Activated CD4-positive, CD25-positive, alpha-beta regulatory T cell treated with anti-CD3 and anti-CD28 coated beads, Interleukin-2, amount 50 U/mL, for 16 hours (primary cell): ENCODE results near the gene TAB2.
"Not testable (repeated sequence)": the region's sequence is repeated elsewhere in the genome, so short reads cannot be mapped to it uniquely, and the experiment has no call there.

ENCODE experiments used
- DNase-seq: peaks from one replicate; pipeline ENCODE4 v3.0.0-alpha.2; 2020; ENCODE audit warnings: low read depth, low spot score

Gene TAB2

GRCh38 chr6:149443411-149444181 lies 126.1 kb downstream of the TAB2 start:
- DNase-seq, result no peak

GRCh38 chr6:149444360-149445094 lies 127.0 kb downstream of the TAB2 start:
- not testable (repeated sequence) for DNase-seq

DNA sequence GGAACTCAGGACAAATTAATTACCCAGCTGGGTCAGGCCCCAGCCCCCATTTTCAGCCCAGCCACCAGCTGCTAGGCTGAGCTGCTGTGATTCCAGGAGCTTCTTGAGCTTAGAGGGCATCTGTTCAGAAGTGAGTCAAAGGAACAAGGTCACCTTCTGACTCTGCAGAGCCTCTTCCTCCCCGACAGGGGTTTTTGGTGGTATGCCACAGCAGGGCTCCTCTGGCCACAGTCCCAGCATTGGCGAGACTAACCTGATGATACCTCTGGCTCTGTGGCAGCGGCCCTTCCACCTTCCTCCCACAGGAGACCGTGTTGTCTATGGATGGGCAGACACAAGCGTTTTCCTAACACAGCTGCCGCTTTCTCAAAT lies 127.6 kb downstream of the TAB2 start:
- no peak for DNase-seq

GRCh38 chr6:149445573-149445972 lies 128.1 kb downstream of the TAB2 start:
- DNase-seq, result no peak

DNA sequence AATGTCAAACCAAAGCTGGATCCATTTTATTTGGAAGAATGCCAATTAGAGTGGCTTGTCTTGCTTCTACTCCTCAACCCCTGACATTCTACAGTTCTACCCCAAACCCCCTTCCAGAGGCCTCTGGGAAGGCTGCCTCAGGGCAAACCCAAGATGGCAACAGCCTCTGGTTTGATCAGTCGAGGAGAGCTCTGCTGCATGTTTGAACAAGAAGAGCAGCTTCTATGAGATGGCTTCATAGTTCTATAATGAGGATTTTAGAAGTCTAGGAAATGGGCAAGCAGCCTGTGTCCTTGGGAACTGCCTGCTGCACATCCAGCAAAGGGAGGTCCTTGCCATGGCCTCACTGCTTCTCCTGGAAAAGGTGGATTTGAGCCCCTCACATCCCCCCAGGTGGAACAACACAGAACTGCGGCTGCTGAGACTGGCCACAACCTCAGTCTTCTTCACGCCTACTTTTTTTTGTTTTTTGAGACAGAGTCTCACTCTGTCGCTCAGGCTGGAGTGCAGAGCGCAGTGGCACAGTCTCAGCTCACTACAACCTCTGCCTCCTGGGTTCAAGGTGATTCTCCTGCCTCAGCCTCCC lies 129.4 kb downstream of the TAB2 start:
- DNase-seq, result no peak

GRCh38 chr6:149448821-149449453 lies 131.4 kb downstream of the TAB2 start:
- no peak for DNase-seq

DNA sequence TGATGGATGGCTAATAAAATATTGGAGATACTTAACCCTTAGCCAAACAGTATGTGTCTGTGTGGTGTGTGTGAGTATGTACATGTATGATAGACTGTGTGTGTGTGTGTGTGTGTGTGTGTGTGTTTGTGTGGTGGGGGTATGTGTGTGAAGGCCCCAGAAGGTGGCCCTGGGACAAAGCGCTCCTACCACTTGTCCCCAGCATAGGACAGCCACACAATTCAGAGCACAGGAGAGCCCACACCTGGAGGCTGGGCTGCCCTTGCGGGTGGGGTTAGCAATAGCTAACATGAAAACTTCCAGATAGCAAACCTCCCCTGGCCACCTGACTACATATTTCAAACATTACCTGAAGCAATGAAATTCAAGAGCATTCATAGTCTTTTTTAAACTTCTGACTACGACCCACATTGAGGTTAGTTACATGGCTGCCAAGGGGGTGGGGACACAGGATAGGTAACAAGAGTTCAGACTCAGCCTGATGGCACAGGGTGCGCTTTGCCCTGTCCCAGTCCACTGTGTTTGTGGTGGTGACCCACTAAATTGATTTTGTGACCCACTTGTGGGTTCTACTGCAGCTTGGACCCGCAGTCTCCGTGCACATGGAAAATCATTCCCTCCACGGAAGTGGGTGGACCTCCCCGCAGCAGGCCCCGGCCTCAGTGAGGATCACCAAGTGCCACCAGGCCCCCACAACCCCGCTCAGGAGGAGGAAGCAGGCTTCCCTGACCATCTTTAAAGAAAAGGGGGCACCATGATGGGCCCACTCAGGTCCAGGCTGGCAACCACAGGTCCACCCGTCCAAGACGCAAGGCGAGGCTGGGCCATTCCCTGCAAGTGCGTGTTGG lies 132.5 kb downstream of the TAB2 start:
- DNase-seq, result no peak

DNA sequence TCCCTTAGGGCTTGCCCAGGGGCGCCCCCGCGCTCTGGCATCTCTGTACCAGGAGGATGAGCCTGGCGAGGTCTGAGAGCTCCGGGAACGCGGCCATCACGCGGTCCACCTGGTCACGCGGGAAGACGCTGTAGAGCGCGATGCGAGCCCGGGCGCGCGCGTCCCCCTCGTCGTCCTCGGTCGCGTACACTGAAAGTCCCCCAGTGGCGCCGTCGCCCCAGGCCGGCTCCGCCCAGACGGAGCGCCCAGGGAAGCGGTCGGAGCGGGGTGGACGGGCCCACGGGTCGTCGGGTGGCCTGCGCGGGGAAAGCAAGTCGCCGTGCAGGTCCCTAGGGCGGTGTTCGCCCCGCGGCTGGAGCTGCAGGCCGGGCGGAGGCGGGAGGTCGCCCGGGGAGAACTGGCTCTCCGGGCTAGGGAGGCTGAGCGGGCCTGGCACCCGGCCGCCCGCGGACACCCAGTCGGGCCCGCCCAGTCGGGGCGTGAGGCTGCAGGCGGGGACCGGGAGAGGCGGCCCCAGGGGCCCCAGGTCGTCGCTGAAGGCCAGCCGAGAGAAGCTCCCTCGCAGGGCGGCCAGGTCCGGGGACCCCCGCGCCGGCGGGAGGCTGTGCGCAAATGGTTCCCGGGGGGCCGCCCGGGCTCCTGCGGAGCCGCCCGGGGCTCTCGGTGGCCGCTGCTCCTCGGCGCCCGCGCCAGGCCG lies 133.3 kb downstream of the TAB2 start:
- no peak for DNase-seq

- DNase-seq, result no peak
Measured at GRCh38 chr6:149451376-149452036, 134.0 kb downstream of the TAB2 start.

DNA sequence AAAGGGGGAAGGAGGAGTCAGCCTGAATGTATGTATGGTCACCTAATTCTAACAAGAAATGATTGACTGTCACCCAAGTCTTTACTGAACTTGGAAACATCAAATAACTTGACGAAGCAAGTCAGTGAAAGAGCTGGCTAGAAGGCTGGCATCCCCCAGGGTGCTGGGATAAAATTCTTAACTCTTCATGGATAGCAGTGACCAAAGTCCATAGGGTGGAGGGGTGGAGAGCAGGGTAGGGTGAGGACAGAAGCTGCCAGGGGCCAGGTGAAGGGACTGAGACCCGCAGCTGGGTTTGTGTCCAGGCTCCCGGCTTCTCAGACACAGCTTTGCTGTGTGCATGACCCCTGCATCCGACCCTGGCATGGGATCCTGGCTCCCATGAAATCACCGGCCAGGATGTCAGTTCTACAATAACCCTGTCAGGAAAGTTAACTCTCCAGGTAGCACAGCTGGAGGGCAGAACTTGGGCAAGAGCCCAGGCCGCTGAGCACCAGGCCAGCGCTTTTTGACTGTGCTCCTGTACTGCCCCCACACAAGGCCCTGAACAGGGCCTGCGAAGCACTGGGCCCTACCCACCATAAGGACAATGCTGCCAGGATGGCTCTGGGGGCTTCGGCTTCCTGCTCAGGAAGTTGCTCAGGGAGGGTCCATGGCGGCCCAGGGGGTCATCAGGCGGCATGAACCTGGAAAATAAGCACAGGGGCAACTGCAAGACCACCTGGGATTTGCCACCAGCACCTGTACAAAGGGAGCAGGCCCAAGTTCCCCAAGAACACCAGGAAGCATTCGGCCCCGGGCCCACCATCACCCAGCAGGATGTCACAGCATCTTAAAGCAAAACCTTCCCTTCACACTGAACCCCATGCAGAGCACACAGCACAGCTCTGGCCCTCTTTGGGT lies 134.8 kb downstream of the TAB2 start:
- no peak for DNase-seq

DNA sequence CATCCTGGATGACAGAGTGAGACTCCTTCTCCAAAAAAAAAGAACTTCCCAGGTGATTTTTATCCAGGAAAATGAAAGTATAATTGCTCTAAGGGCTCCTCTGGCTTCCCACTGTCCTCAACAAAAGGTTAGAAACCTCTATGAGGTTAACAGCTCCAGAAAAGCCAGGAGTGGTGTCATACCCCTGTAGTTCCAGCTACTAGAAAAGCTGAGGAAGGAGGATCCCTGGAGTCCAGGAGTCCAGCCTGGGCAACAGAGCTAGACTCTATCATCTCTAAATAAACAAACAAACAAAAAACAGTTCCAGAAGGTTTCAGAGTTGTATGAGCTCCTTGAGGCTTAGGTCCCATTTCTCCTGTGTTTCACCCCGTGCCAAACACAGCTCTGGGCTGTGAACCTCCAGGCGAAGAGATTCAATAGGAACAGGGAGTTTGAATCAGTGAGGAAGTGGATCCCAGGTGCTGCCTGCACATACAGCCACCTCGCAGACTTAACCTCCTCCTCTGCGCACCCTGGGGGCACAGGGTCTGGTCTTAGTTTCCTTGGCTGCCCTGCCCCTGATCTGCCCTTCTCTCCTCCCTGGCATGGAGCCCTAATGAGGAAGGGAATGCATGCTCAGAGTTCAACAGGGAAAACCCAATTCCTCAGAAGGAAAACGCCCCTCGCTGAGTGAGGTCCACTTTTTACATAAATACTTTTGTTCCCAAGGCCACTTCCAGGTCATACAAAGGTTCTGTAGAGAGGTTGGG lies 136.3 kb downstream of the TAB2 start:
- DNase-seq, result no peak

DNA sequence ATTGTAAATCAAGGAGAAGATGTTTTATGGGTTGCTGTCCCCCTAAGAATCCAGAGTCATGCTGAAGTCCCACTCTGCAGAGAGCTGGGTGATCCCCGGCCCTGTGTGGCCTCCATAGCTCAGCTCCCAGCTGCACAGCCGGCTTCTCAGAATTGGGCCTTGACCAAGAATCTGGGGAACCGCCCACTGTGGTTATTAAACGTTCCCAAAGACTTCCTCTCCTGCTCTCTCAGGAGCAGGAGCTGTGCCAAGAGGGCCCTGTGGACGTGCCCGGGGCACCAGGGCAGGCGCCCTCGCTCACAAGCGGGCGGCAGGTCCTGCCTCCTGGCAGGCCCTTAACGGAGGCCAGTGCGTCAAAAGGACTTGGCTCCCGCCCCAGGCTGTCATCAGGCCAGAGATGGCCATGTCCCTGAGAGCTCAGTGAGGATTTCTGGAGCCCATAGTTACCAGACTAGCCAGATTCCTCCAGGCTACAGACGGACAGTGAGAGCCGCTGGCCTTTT lies 136.9 kb downstream of the TAB2 start:
- DNase-seq, result no peak

DNA sequence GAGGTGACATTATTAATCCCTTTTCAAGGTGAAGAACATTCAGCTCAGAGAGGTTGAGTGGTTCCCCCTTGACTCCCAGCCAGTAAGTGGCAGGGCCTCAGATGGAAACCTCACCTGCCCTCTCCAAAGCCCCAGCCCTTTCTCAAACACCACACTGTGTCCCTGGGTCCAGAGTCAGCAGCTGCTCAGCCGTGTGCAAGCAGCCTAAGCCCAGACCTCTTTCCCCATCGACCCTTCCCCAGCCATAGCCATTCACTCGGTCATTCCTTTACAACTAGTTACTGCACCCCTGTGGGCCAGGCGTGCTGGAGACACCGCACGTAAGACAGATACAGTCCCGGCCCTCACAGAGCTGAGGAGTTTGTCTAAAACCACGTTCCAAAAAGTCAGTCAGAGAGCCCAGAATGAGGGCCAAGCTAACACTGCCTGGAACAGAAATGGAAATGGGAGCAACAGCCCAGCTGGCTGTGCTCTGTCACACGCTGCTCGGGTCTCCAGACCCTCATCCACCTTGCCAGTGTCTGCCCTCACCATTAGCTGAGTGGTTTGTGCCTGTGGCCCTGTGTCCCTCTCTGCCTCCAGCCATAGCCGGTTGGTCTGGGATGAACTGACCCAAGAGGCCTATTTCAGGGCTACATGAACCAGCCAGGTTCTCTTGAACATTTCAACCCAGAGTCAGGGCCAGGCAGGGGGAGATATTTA lies 137.7 kb downstream of the TAB2 start:
- DNase-seq, result no peak

GRCh38 chr6:149456311-149457021 lies 139.0 kb downstream of the TAB2 start:
- no peak for DNase-seq

- DNase-seq, result no peak
Measured at GRCh38 chr6:149457316-149457884, 139.9 kb downstream of the TAB2 start.

GRCh38 chr6:149458196-149458595 lies 140.7 kb downstream of the TAB2 start:
- no peak for DNase-seq

- DNase-seq, result no peak
Measured at GRCh38 chr6:149458806-149459205, 141.3 kb downstream of the TAB2 start.
